ENCODE measurements around the gene COQ10A. TPM values are rescaled to one million over a fixed set of nuclear protein-coding genes. Genes with fewer than 3 reads are reported as not detected.
A peak's percentile ranks its signal among the peaks of the same experiment; 100 is the strongest.

Gene COQ10A
- total and polyA plus RNA-seq, 2 of the 13 experiments (the other 11 are each of a cell fraction or from before 2014, with no cell fraction given), result 21.0 to 37.3 TPM

DNA sequence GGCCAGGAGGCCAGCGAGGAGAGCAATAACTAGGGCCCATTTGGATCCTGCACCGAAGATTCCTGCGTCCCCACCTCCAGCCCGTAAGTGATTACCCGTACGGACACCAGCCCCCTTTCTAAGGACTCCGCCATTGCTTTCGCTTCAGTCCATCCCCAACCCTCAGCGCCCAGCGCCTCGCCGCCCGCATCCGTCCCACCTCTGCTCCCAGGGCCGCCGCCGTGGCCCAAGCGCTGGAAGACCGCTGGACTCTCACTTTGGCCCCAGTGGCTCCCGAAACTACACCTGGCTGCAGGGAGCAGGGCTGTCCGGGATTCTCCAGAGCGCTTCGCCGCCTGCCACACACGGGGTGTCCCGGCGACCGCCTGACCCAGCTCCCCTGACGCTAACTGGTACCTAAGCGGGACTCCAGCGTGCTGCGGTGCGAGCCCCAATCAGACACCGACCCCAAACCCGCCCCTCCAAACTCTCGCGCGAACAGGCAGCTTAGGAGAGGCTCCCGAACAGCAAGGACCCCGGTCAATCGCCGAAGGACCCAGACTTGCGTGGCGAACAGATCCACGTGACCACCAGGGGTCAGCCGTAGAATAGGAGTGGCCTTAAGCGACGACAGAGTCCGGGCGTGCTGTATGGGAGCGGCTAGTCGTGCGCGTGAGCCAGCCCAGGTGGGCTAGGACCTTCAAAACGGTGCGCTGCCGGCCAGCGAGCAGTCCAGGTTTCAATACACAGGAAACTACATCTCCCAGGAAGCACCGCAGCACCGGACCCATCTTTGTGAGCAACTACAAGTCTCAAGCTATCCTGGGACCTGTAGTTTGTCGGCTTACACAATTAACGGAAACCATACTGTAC lies 49.1 kb downstream of the COQ10A start, which contains the start of gene CNPY2 (continued):
- TF ChIP-seq, protein P1, sequence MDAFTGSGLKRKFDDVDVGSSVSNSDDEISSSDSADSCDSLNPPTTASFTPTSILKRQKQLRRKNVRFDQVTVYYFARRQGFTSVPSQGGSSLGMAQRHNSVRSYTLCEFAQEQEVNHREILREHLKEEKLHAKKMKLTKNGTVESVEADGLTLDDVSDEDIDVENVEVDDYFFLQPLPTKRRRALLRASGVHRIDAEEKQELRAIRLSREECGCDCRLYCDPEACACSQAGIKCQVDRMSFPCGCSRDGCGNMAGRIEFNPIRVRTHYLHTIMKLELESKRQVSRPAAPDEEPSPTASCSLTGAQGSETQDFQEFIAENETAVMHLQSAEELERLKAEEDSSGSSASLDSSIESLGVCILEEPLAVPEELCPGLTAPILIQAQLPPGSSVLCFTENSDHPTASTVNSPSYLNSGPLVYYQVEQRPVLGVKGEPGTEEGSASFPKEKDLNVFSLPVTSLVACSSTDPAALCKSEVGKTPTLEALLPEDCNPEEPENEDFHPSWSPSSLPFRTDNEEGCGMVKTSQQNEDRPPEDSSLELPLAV (CRISPR knock-in tag; conservative IDR thresholded peaks at IDR 0.05; ENCODE audit: low read depth), result no peak
- no peak for TF ChIP-seq ADNP (CRISPR knock-in tag; IDR thresholded peaks at IDR 0.05)
- TF ChIP-seq, protein P2, sequence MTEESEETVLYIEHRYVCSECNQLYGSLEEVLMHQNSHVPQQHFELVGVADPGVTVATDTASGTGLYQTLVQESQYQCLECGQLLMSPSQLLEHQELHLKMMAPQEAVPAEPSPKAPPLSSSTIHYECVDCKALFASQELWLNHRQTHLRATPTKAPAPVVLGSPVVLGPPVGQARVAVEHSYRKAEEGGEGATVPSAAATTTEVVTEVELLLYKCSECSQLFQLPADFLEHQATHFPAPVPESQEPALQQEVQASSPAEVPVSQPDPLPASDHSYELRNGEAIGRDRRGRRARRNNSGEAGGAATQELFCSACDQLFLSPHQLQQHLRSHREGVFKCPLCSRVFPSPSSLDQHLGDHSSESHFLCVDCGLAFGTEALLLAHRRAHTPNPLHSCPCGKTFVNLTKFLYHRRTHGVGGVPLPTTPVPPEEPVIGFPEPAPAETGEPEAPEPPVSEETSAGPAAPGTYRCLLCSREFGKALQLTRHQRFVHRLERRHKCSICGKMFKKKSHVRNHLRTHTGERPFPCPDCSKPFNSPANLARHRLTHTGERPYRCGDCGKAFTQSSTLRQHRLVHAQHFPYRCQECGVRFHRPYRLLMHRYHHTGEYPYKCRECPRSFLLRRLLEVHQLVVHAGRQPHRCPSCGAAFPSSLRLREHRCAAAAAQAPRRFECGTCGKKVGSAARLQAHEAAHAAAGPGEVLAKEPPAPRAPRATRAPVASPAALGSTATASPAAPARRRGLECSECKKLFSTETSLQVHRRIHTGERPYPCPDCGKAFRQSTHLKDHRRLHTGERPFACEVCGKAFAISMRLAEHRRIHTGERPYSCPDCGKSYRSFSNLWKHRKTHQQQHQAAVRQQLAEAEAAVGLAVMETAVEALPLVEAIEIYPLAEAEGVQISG (CRISPR knock-in tag; IDR thresholded peaks at IDR 0.05), result peak; percentile 80
- TF ChIP-seq EP300 (IDR thresholded peaks at IDR 0.05; ENCODE audit: low read depth in 2 of 2, low read length in 2 of 2), result 0 out of 4 replicates have a peak, but pooled peaks of 1 of the 2 experiments have one; percentile 25
- no peak for TF ChIP-seq EP300 (CRISPR knock-in tag; IDR thresholded peaks at IDR 0.05; ENCODE audit: borderline replicate concordance)
- no peak for TF ChIP-seq ZNF670 (CRISPR knock-in tag; IDR thresholded peaks at IDR 0.05; ENCODE audit: borderline replicate concordance)
- peak; percentile 78 for TF ChIP-seq ZFP90 (CRISPR knock-in tag; IDR thresholded peaks at IDR 0.05; ENCODE audit: borderline replicate concordance)
- peak; percentile 76 for TF ChIP-seq DMAP1 (CRISPR knock-in tag; IDR thresholded peaks at IDR 0.05)
- TF ChIP-seq, protein P3, sequence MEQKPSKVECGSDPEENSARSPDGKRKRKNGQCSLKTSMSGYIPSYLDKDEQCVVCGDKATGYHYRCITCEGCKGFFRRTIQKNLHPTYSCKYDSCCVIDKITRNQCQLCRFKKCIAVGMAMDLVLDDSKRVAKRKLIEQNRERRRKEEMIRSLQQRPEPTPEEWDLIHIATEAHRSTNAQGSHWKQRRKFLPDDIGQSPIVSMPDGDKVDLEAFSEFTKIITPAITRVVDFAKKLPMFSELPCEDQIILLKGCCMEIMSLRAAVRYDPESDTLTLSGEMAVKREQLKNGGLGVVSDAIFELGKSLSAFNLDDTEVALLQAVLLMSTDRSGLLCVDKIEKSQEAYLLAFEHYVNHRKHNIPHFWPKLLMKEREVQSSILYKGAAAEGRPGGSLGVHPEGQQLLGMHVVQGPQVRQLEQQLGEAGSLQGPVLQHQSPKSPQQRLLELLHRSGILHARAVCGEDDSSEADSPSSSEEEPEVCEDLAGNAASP (CRISPR knock-in tag; IDR thresholded peaks at IDR 0.05; ENCODE audit: borderline replicate concordance), result peak; percentile 11; the same call in 1 of the 2 replicates
- no peak for TF ChIP-seq ZNF7 (CRISPR knock-in tag; IDR thresholded peaks at IDR 0.05)
- no peak for TF ChIP-seq PAWR (CRISPR knock-in tag; IDR thresholded peaks at IDR 0.05; ENCODE audit: borderline replicate concordance)
- no peak for TF ChIP-seq MBNL3 (CRISPR knock-in tag; conservative IDR thresholded peaks at IDR 0.05)
- TF ChIP-seq, protein P4, sequence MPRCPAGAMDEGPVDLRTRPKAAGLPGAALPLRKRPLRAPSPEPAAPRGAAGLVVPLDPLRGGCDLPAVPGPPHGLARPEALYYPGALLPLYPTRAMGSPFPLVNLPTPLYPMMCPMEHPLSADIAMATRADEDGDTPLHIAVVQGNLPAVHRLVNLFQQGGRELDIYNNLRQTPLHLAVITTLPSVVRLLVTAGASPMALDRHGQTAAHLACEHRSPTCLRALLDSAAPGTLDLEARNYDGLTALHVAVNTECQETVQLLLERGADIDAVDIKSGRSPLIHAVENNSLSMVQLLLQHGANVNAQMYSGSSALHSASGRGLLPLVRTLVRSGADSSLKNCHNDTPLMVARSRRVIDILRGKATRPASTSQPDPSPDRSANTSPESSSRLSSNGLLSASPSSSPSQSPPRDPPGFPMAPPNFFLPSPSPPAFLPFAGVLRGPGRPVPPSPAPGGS (CRISPR knock-in tag; IDR thresholded peaks at IDR 0.05), result no peak; the same call in 1 of the 2 replicates
- 0 out of 2 replicates have a peak, but pooled peaks have one; percentile 19 for TF ChIP-seq ZNF749 (CRISPR knock-in tag; IDR thresholded peaks at IDR 0.05; ENCODE audit: borderline replicate concordance)
- no peak for TF ChIP-seq NFIC (IDR thresholded peaks at IDR 0.05; ENCODE audit: low read length)
- TF ChIP-seq HDAC6 (IDR thresholded peaks at IDR 0.05; ENCODE audit: low read depth, low read length), result no peak
- TF ChIP-seq NFATC3 (CRISPR knock-in tag; IDR thresholded peaks at IDR 0.05), result no peak
- TF ChIP-seq, protein P5, sequence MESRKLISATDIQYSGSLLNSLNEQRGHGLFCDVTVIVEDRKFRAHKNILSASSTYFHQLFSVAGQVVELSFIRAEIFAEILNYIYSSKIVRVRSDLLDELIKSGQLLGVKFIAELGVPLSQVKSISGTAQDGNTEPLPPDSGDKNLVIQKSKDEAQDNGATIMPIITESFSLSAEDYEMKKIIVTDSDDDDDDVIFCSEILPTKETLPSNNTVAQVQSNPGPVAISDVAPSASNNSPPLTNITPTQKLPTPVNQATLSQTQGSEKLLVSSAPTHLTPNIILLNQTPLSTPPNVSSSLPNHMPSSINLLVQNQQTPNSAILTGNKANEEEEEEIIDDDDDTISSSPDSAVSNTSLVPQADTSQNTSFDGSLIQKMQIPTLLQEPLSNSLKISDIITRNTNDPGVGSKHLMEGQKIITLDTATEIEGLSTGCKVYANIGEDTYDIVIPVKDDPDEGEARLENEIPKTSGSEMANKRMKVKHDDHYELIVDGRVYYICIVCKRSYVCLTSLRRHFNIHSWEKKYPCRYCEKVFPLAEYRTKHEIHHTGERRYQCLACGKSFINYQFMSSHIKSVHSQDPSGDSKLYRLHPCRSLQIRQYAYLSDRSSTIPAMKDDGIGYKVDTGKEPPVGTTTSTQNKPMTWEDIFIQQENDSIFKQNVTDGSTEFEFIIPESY (CRISPR knock-in tag; IDR thresholded peaks at IDR 0.05), result no peak
- TF ChIP-seq, protein P6, sequence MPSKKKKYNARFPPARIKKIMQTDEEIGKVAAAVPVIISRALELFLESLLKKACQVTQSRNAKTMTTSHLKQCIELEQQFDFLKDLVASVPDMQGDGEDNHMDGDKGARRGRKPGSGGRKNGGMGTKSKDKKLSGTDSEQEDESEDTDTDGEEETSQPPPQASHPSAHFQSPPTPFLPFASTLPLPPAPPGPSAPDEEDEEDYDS (CRISPR knock-in tag; IDR thresholded peaks at IDR 0.05), result peak; percentile 80

Measured in HepG2 (cell line).